Left kidney (tissue), 2 donors: ENCODE measurements around the gene COL25A1. TPM values are rescaled to one million over a fixed set of nuclear protein-coding genes. Genes with fewer than 3 reads are reported as not detected.
A peak's percentile ranks its signal among the peaks of the same experiment; 100 is the strongest.
"Not testable (repeated sequence)": the region's sequence is repeated elsewhere in the genome, so short reads cannot be mapped to it uniquely, and the experiment has no call there.

ENCODE experiments used
- DNase-seq: peaks from one replicate; pipeline ENCODE4 v3.0.0-alpha.2; 2013
- polyA plus RNA-seq: library from polyadenylated mRNA; unstranded; fragments of 120-200 nt; gene quantifications from one replicate; pipeline ENCODE4 v1.2.1, GENCODE V29; 2013; ENCODE audit not compliant: insufficient read length

Gene COL25A1
- polyA plus RNA-seq, 1 donor, result 19.6 TPM

GRCh38 chr4:108903464-108904221, 398.8 kb downstream of the COL25A1 start:
- DNase-seq, result no peak

DNA sequence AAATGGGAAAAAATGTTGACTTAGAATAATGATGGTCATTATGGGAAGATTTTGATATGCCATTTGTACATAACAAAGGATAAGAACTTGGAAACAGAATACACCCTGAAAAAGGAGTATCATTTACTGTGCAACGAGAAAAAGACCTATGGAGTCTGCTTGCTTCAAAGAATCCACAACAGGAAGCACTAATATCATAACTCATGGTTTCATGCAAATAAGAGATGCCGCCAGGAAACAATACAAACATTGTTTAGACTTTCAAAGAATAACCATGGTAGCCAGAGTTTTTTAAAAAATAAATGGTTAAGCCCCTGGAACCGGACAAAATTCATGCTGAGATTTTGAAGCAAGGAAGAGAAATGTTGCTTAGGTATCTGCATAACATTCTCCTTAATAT, 399.7 kb downstream of the COL25A1 start:
- DNase-seq, result no peak

DNA sequence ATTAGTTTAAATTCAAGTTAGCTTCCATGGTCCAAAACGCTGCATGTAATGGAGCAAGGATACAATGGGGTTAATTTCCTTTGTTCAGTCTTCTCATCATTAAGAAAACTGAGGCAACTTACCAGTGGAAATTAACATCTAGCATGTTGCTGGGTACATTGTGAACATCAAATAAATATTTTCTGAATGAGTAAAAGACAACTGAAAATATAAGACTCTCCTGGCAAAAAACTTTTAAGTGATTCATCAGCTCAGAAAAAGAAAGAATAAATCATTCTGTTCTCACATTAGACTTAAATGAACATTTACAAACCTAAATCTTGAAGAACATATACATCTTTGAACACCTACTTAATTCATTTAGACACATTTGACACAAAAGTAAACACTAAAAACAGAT, 401.2 kb downstream of the COL25A1 start:
- DNase-seq, result no peak

- DNase-seq, result no peak
These were observed 402.4 kb downstream of the COL25A1 start for GRCh38 chr4:108900018-108900580.

GRCh38 chr4:108893468-108893867, 409.0 kb downstream of the COL25A1 start:
- no peak for DNase-seq

DNA sequence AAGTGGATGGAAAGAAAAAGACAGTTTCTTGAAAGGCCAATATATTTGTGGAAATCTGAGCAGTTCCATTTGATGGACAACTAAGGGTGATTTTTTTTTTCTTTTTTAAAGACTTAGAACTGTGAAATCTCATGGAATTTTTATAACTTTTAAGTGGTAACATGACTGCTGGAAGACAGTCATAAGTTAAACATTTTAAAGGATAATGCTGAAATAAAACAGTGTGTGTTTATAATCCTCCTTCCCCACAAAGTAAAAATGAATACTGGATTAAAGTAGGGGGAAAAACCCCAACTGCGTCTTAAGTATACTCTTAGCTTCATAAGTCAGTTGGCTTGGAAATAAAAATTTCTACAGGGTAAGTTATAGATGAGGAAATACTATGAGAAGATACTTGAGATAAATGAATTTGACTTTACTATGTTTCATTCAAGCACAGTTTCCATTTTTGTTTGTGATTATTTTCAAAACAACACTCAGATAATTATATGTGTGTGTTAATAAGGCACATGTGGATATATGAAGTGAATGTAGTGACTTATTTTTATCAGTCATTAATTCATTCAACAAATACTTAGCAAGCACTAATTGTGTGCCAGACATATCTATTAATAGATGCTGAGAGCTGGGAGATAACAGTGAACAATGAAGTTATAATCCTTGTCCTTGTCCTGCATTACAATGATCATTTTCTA, 410.4 kb downstream of the COL25A1 start:
- DNase-seq, result no peak

DNA sequence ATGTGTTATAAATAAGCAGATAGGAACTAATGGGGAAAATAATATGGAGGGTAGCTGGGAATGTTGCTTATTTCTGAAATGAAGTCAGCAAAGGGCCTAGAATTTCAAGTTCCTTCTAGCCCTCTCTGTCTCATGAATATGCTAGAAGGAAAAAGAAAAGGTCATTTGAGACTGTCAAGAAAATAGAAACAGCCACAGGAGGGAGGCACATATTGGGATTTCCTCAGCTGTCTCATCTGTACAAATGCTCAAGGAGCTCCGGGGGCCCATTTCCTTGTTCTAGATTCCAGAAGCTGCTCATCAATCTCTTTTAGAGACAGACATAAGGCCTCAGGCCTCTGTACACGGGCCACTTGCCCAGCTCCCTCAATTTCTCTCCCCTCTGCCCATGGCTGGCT, 412.0 kb downstream of the COL25A1 start:
- DNase-seq, result no peak

GRCh38 chr4:108889696-108890483, 412.6 kb downstream of the COL25A1 start:
- DNase-seq, result peak; percentile 45

- DNase-seq, result no peak
These were observed 413.7 kb downstream of the COL25A1 start for GRCh38 chr4:108888769-108889168.

- DNase-seq, result no peak
These were observed 415.4 kb downstream of the COL25A1 start for GRCh38 chr4:108887034-108887433.

DNA sequence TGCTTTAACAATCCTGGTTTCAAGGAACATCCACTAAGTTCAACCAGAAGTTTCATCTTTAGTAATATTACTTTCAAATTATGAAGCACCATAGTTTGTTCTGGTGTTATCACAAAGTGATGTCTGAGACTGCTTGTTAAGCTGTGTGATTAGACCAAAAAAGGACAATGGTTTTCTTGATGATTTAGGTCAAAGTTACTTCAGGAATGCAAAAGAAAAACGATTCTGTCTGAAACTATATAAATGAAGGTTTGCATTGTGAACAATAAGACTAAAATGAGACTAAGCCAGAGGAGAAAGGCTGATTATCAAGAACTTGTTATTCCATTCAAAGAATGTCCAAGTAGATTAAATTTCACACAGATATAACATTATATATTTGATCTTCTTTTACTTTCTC, 417.2 kb downstream of the COL25A1 start:
- DNase-seq, result no peak

GRCh38 chr4:108884596-108884995, 417.9 kb downstream of the COL25A1 start:
- DNase-seq, result no peak

DNA sequence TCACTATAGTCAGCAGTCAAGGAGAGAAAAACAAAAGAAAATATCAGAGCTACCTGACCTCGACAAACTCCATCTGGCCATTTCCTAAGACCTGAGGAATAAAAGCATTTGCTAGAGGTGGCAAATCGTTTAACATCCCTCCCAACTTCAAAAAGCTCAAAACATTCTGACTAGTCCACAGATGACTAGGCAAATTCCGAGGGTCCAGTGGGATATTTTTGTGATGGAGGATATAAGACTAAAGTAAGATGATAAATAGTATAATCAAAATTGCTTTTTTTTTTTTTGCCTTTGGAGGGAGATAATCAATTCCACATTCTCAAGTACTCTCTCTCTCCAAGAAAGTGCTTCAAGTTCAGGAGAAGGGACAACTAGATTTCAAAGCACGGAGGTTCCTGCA, 420.5 kb downstream of the COL25A1 start:
- DNase-seq, result no peak

DNA sequence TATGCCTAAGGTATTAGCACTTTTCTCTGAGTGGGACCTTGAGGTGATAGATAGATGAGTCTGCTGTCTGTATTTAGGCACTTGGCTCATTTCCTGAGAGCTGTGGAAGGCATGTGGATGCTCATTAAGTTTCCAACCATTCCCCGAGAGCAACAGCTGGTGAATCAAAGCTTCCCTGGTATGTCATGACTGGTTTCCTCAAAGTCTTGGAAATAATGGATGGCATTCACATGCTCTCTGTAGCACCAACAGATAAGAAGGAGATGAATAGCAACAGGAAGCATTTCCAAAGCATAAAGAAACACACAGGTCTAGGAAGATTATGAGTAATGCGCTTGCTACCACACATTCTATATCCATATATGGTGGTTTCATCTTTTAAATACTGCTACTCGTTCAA, 421.3 kb downstream of the COL25A1 start:
- no peak for DNase-seq

- DNase-seq, result no peak
These were observed 423.7 kb downstream of the COL25A1 start for GRCh38 chr4:108878806-108879205.

DNA sequence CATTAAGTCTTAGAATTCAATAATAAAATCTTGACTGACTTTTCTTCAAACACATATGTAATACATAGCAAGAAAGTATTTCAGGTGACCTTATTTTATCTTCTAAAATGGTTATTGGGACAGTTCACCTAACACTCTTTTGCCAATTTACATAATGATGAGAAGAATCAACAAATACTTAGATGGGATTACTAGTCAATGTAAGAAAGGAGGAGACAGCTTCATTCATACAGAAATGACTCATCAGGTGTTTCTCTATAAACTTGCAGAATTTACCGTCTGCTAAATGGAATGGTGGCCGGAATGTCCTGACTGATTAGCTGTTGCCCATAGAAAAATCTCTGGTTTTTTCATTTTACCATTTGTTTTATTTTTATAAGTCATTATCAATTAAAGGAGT, 424.6 kb downstream of the COL25A1 start:
- DNase-seq, result no peak

GRCh38 chr4:108874806-108875205, 427.7 kb downstream of the COL25A1 start:
- no peak for DNase-seq

- DNase-seq, result not testable (repeated sequence)
These were observed 432.5 kb downstream of the COL25A1 start for GRCh38 chr4:108869970-108870369.

DNA sequence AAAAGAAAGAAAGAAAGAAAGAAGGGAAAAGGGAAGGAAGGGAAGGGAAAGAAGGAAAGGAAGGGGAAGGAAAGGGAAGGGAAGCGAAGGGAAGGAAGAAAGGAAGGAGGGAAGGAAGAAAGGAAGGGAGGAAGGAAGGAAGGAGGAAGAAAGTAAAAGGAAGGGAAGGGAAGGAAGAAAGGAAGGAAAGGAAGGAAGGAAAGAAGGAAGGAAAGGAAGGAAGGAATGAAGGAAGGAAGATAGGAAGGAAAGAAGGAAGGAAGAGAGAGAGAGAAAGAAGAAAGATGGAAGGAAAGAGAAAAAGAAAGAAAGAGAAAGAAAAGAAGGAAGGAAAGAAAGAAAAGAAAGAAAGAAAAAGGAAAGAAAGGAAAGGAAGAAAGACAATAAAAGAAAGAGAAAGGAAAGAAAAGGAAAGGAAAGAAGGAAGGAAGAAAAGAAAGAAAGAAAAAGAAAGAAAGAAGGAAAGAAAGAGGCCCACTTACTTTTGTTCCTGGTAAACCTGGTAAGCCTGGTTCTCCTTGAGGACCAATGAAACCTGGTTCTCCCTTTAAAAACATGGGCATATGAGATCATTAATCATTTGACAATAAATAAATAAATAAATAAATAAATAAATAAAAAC, 433.7 kb downstream of the COL25A1 start:
- no peak for DNase-seq

DNA sequence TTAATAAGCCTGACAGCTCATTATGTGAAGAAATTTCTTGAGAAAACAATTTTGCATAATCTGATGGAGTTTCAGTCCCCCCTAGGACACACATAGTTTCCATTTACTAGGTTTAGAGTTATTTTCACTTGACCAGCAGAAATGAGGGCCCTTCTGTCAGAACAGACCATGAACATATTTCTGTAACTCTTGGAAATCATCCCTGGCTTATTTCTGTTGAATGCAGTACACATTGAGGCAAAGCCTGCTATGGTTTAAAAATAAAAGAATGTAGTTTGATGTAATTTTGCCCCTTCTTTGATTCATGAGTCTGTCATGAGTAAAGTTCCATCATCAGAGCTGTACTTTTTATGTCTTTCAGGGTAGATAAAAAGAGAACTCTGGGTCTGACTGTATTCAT, 435.0 kb downstream of the COL25A1 start:
- DNase-seq, result no peak

DNA sequence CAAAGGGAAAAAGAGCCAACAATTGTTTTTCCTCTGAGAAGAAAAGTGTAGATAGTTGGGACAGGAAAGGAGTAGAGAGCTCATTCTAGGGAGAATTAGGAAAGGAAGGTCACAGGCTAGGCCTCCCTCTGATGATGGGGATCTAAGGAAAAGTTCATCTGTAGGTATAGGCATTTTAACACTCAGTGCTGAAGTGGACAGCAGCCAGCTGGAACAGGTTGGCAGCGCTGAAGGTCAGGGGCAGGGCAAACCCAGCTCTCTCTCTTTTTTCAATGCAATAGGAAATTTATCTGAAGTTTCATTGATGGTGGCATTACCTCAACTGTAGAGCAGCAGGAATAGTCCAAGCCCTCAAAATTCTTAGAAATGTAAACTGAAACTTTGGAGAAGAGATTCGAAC, 441.1 kb downstream of the COL25A1 start:
- DNase-seq, result peak; percentile 48

- DNase-seq, result no peak
These were observed 447.7 kb downstream of the COL25A1 start for GRCh38 chr4:108854786-108855185.
